SKM-1 treated with dmso at 0.1 percent for 144 hours (cell line): Measurements from ENCODE around the gene TNIK.
"Not testable (repeated sequence)": the region's sequence is repeated elsewhere in the genome, so short reads cannot be mapped to it uniquely, and the experiment has no call there.

Source experiments
- DNase-seq: peaks from one replicate; lab custom pipeline; 2025; ENCODE audit not compliant: unreplicated experiment; lab: John Stamatoyannopoulos, UW

The TNIK gene

GRCh38 chr3:171446801-171447578, 13.2 kb downstream of the TNIK start:
- no peak for DNase-seq

GRCh38 chr3:171446301-171446700, 13.9 kb downstream of the TNIK start:
- DNase-seq: no peak

GRCh38 chr3:171445620-171446204, 14.5 kb downstream of the TNIK start:
- no peak for DNase-seq

- DNase-seq: no peak
Measured at GRCh38 chr3:171444001-171444690, 16.1 kb downstream of the TNIK start.

GRCh38 chr3:171443211-171443957, 16.8 kb downstream of the TNIK start:
- DNase-seq: no peak

- no peak for DNase-seq
Measured at GRCh38 chr3:171442184-171442583, 18.0 kb downstream of the TNIK start.

GRCh38 chr3:171441381-171441780, 18.8 kb downstream of the TNIK start:
- DNase-seq: no peak

GRCh38 chr3:171439996-171440395, 20.2 kb downstream of the TNIK start:
- DNase-seq: no peak

GRCh38 chr3:171437115-171437756, 23.0 kb downstream of the TNIK start:
- DNase-seq: no peak

GRCh38 chr3:171436380-171436779, 23.8 kb downstream of the TNIK start:
- DNase-seq: no peak

GRCh38 chr3:171435757-171436156, 24.4 kb downstream of the TNIK start:
- DNase-seq: no peak

- DNase-seq: no peak
Measured at GRCh38 chr3:171435143-171435542, 25.1 kb downstream of the TNIK start.

- DNase-seq: no peak
Measured at GRCh38 chr3:171432548-171432947, 27.7 kb downstream of the TNIK start.

GRCh38 chr3:171431550-171431949, 28.7 kb downstream of the TNIK start:
- DNase-seq: no peak

- no peak for DNase-seq
Measured at GRCh38 chr3:171430530-171430929, 29.7 kb downstream of the TNIK start.

GRCh38 chr3:171429635-171430034, 30.6 kb downstream of the TNIK start:
- no peak for DNase-seq

GRCh38 chr3:171428892-171429291, 31.3 kb downstream of the TNIK start:
- no peak for DNase-seq

- no peak for DNase-seq
Measured at GRCh38 chr3:171428321-171428787, 31.9 kb downstream of the TNIK start.

- DNase-seq: no peak
Measured at GRCh38 chr3:171427771-171428320, 32.4 kb downstream of the TNIK start.

- not testable (repeated sequence) for DNase-seq
Measured at GRCh38 chr3:171424063-171424462, 36.1 kb downstream of the TNIK start.
